Lung (tissue), 12 donors: ENCODE results near the gene CD27. TPM values are rescaled to one million over a fixed set of nuclear protein-coding genes. Genes with fewer than 3 reads are reported as not detected.
A peak's percentile ranks its signal among the peaks of the same experiment; 100 is the strongest.

Experiments used
- ATAC-seq: fragments of 200-7000 bp; cut with Tn5 transposase; one replicate; pipeline ENCODE4 v1.9.1; 2020; ENCODE audit warnings: moderate number of reproducible peaks; ENCODE audit not compliant: insufficient read depth, low FRiP score
- DNase-seq, 3 donors: peaks; one replicate each; pipeline ENCODE4 v3.0.0-alpha.2; 2013 to 2017
- H3K27ac ChIP-seq, 2 donors: one replicate each; pipeline ENCODE4 v1.5.1; 2013; ENCODE audit warnings: mild to moderate bottlenecking in 2 of 2, moderate library complexity in 2 of 2, control low read depth in 1 of 2, inconsistent platforms in 1 of 2, low read depth in 1 of 2, low read length in 1 of 2
- H3K27me3 ChIP-seq, 3 donors: one replicate each; pipeline ENCODE4 v1.5.1; 2013; ENCODE audit warnings: low read length in 2 of 3; ENCODE audit not compliant: control insufficient read depth in 3 of 3, insufficient read depth in 3 of 3
- H3K36me3 ChIP-seq, 4 donors: one replicate each; pipeline ENCODE4 v1.5.1; 2013; ENCODE audit warnings: low read length in 4 of 4, mild to moderate bottlenecking in 1 of 4, moderate library complexity in 1 of 4; ENCODE audit not compliant: control insufficient read depth in 4 of 4, insufficient read depth in 4 of 4
- H3K4me1 ChIP-seq, 5 donors: one replicate each; pipeline ENCODE4 v1.5.1; 2013; ENCODE audit warnings: low read length in 5 of 5, mild to moderate bottlenecking in 2 of 5, moderate library complexity in 1 of 5; ENCODE audit not compliant: control insufficient read depth in 5 of 5, insufficient read depth in 5 of 5
- H3K4me3 ChIP-seq: one replicate; pipeline ENCODE4 v1.5.1; 2013; ENCODE audit warnings: mild to moderate bottlenecking, control low read depth, moderate library complexity
- H3K9ac ChIP-seq, 2 donors: one replicate each; pipeline ENCODE4 v1.5.1; 2013; ENCODE audit warnings: low read length in 2 of 2, control low read depth in 1 of 2; ENCODE audit not compliant: insufficient read depth in 1 of 2
- H3K9me3 ChIP-seq, 4 donors: one replicate each; pipeline ENCODE4 v1.5.1; 2013; ENCODE audit warnings: low read length in 3 of 4, mild to moderate bottlenecking in 1 of 4, moderate library complexity in 1 of 4; ENCODE audit not compliant: control insufficient read depth in 4 of 4, insufficient read depth in 3 of 4
- CTCF ChIP-seq: IDR thresholded peaks from 2 replicates; pipeline ENCODE4 v1.5.1; 2012; ENCODE audit warnings: mild to moderate bottlenecking; ENCODE audit errors: control extremely low read depth, extremely low read depth
- WGBS, 2 donors: extraction: QIAGEN DNeasy Blood & Tissue Kit; methylation state at CpG; one replicate each; pipeline ENCODE4 v1.1.7; 2013; 5-methylcytosine and 5-hydroxymethylcytosine counted together
- polyA plus RNA-seq, 2 donors: library from polyadenylated mRNA; stranded (reverse); fragments of 200-250 nt; gene quantifications; one replicate each; pipeline ENCODE4 v1.2.1, GENCODE V29; 2013
- total RNA-seq, 2 donors: library from RNA; depleted of rRNA in 1 of 2; stranded (reverse); fragments of >200 nt in 1 of 2; gene quantifications; one replicate each; pipeline ENCODE4 v1.2.1, GENCODE V29; 2014 to 2021
- donor health status: control.
- donor health status: control.
- donor health status: Bipolar disorder and iron deficiency.
- donor health status: healthy.
- donor health status: DM: yes; HTN: yes; CAD: no.

Gene CD27
- total and polyA plus RNA-seq, 4 donors = 1.5 to 3.1 (median 1.9) TPM

- peak in 1 of 3 donors; percentile 45 for DNase-seq
Observed at GRCh38 chr12:6452944-6453630, 8.3 kb downstream of the CD27 start.

GRCh38 chr12:6457220-6457945 lies 12.6 kb downstream of the CD27 start:
- WGBS, 2 donors = 90 to 95% methylated on average over 12 of the region's 12 CpGs
- Histone ChIP-seq H3K4me3 (no peak overlapping the region), H3K9ac (no peak overlapping the region), H3K9me3 (no peaks in the 10 kb centered on the region), H3K36me3 (peaks cover 4 to 38% (median 14%) of the 10 kb centered on the region in 4 donors), H3K4me1 (peaks cover 0 to 8% (median 3%) of the 10 kb centered on the region in 5 donors), H3K27me3 (no peaks in the 10 kb centered on the region), H3K27ac (no peak overlapping the region)
- TF ChIP-seq CTCF = no peak
- DNase-seq (no peak), ATAC-seq (no peak)

More at GRCh38 chr12:6452944-6453630, 8.3 kb downstream of the CD27 start:
- Histone ChIP-seq H3K36me3 (peaks cover 0 to 15% (median 5%) of the 10 kb centered on the region in 4 donors), H3K27me3 (no peaks in the 10 kb centered on the region), H3K27ac (peak overlapping the region; percentile 95 to 99), H3K9me3 (no peaks in the 10 kb centered on the region), H3K4me1 (peaks cover 0 to 32% (median 8%) of the 10 kb centered on the region in 5 donors), H3K9ac (peak overlapping the region; percentile 73 to 79), H3K4me3 (no peak overlapping the region)
- ATAC-seq = no peak
- WGBS, 2 donors = 39 to 58% methylated on average over 17 of the region's 17 CpGs
- TF ChIP-seq CTCF = no peak

- 91 to 94% methylated on average over 14 of the region's 14 CpGs for WGBS, 2 donors
- no peak for ATAC-seq
- no peak for DNase-seq
Observed at GRCh38 chr12:6458281-6459003, 13.7 kb downstream of the CD27 start.

More at GRCh38 chr12:6458281-6459003, 13.7 kb downstream of the CD27 start:
- peaks cover 0 to 3% (median 0%) of the 10 kb centered on the region in 5 donors for H3K4me1 ChIP-seq
- H3K9me3 ChIP-seq = no peaks in the 10 kb centered on the region
- peaks cover 4 to 47% (median 20%) of the 10 kb centered on the region in 4 donors for H3K36me3 ChIP-seq
- no peak for TF ChIP-seq CTCF
- no peak overlapping the region for H3K4me3 ChIP-seq
- H3K27me3 ChIP-seq = no peaks in the 10 kb centered on the region
- no peak overlapping the region for H3K9ac ChIP-seq
- no peak overlapping the region for H3K27ac ChIP-seq
